NCI-H2196 treated with DMSO at 0.1 percent for 48 hours (cell line): ENCODE data around the gene TRIM38.
"Not testable (repeated sequence)": the region's sequence is repeated elsewhere in the genome, so short reads cannot be mapped to it uniquely, and the experiment has no call there.

Experiments
- DNase-seq: peaks from one replicate; lab custom pipeline; 2025; ENCODE audit not compliant: unreplicated experiment; lab: John Stamatoyannopoulos, UW

The TRIM38 gene

GRCh38 chr6:25968769-25969168 is 6.2 kb downstream of the TRIM38 start:
- no peak for DNase-seq

- DNase-seq, result no peak
These were observed 8.7 kb downstream of the TRIM38 start for GRCh38 chr6:25971187-25971821.

- no peak for DNase-seq
These were observed 9.5 kb downstream of the TRIM38 start for GRCh38 chr6:25972128-25972527.

DNA sequence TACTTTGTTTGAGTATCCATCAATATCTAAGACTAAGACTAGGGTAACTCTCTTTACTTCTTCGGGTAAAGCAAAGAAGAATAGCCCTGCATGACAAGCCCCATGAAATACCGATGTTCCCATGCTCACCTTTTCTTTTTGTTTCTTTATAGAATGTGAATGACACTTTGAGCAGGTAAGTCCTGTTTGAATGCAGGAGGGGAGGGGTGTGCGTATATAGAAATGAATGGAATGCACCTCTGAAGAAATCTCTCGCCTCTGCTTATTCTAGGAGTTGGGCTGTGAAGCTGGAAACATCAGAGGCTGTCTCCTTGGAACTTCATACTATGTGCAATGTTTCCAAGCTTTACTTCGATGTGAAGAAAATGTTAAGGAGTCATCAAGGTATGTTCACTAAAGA is 10.3 kb downstream of the TRIM38 start:
- no peak for DNase-seq

DNA sequence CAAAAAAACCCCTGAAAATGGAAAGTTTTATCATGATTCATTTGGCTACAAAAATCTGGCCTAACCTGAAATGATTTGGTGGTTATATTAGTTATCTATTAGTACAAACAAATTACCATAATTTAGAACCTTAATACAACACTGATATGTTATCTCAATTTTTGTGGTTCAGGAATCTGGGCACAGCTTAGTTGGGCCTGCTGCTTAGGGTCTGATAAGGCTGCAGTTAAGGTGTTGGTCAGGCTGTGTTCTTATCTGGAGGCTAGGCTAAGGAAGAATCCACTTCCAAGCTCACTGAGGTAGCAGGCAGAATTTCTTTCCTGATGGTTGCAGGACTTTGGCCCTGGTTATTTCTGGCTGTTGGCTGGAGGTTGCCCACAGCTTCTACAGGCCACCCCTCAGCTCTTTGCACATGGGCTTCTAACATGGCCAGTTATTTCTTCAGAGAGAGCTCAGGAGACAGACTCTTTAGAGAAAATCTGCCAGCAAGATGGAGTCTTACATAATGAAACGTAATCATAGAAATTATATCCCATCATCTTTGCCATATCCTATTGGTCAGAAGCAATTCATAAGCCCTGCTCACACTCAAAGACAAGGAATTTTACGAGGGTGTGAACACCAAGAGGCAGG is 11.4 kb downstream of the TRIM38 start:
- DNase-seq, result no peak

- no peak for DNase-seq
These were observed 13.4 kb downstream of the TRIM38 start for GRCh38 chr6:25975923-25976560.

- no peak for DNase-seq
These were observed 18.3 kb downstream of the TRIM38 start for GRCh38 chr6:25980935-25981334.

DNA sequence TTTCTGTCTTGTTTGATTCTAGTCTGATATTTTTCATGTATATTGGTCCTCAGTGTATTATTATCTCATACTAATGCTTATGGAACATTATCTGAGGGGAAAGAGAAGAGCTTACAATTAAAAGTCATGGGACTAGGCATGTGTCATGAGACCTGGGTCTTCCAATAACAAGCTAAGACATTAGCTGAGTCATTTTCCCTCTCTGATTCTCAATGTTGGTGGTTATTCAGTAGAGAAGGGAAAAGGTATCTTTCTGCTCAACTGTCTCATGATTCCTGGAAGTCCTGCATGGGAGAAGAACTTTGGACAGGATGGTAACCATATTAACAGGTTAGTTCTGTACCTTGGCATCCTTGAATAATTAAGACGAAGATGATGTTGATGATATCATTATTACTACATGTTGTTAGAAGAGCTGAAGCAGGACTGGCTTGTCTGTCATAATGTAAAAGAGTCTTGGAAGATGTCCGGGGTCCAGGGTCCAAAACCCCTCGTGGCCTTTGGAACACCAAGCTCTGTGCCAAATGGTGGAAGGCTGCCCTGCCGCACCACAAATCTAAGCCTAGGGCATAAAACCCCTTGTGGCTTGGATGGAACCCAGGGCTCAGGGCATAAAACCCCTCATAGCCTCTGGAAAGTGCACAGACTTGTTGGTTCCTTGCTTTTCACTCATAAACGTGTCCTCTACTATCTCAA is 19.1 kb downstream of the TRIM38 start:
- no peak for DNase-seq

GRCh38 chr6:25984265-25984664 is 21.7 kb downstream of the TRIM38 start:
- no peak for DNase-seq

- no peak for DNase-seq
These were observed 25.2 kb downstream of the TRIM38 start for GRCh38 chr6:25987845-25988244.

DNA sequence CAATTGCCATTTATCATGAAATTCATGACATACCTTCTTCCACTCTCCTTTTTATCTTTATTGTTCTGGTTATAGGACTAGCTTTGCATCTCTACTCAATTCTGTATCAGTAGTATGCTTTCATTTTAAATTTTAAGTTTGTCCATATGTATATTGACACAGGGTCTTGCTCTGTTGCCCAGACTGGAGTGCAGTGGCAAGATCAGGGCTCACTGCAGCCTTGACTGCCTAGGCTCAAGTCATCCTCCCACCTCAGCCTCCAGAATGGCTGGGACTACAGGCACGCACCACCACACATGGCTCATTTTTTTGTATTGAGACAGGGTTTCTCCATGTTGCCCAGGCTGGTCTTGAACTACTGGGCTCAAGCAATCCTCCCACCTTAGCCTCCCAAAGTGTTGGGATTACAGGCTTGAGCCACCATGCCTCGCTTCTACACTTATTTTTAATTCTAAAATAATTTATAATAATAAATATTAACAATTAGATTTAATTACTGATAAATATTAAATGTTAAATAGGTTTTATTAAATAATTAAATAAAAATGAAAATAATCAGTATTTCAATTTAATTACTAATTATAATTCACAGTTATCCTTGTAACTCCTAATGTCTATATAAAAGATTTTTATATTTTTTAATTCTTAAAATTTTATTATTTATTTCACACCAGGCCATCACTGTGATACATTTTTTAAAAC is 27.7 kb downstream of the TRIM38 start:
- no peak for DNase-seq

GRCh38 chr6:25991785-25992412 is 29.3 kb downstream of the TRIM38 start:
- DNase-seq, result peak; percentile 30

- DNase-seq, result peak; percentile 85
These were observed 30.1 kb downstream of the TRIM38 start for GRCh38 chr6:25992413-25993340.

GRCh38 chr6:25993341-25993684 is 30.7 kb downstream of the TRIM38 start:
- not testable (repeated sequence) for DNase-seq

- DNase-seq, result no peak
These were observed 32.9 kb downstream of the TRIM38 start for GRCh38 chr6:25995507-25995906.

- no peak for DNase-seq
These were observed 35.3 kb downstream of the TRIM38 start for GRCh38 chr6:25997921-25998320.

GRCh38 chr6:25998379-25998778 is 35.8 kb downstream of the TRIM38 start:
- DNase-seq, result no peak

DNA sequence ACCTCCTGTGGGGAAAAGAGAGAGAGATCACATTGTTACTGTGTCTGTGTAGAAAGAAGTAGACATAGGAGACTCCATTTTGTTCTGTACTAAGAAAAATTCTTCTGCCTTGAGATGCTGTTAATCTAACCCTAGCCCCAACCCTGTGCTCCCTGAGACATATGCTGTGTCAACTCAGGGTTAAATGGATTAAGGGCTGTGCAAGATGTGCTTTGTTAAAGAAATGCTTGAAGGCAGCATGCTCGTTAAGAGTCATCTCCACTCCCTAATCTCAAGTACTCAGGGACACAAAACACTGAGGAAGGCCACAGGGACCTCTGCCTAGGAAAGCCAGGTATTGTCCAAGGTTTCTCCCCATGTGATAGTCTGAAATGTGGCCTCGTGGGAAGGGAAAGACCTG is 36.6 kb downstream of the TRIM38 start:
- not testable (repeated sequence) for DNase-seq

DNA sequence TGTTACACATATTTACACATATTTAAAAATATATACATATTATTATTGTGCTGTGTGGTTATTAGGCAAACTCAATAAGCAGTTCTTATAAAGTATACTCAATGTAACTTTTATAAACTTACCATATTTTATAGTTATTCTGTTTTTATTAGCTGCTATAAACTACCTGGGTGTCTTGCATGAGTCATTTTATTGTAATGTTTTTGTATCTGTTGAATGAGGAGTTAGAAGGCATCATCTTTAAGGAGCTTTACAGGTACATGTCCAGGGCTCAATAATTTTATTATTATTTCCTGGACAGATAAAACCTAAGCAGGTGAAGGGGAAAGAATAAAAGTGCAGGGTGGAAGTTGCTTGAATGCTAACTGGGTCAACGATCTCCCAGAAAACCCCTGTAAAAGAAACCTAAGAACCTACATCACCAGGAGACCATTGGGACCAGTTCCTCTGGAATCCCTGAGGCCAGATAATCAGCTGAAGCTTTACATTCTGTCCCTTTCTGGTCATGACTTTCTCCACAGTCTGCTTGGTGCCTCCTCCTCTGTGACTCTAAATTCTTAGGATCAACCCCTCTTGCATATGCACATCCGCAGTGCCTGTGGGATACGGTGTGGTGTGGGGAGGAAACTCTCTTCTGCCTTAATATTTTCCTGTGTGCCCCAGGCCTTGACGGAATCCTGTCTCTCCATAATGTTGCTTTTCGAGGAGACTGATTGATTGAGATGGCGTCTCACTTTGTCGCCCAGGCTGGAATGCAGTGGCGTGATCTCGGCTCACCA is 38.0 kb downstream of the TRIM38 start:
- no peak for DNase-seq
